Breast epithelium (tissue), 3 donors: ENCODE measurements around the gene NCAPH2.

ENCODE experiments used
- POLR2A ChIP-seq: fragments of 450-650 bp; IDR thresholded peaks from one replicate; pipeline ENCODE4 v1.6.1; 2016; ENCODE audit warnings: antibody characterized with exemption, mild to moderate bottlenecking, moderate library complexity
- TF ChIP-seq, protein P1 (sequence below), 3 donors: fragments of 450-650 bp; IDR thresholded peaks; one replicate each; pipeline ENCODE4 v1.5.1; 2016 to 2017; ENCODE audit warnings: antibody characterized with exemption in 3 of 3, mild to moderate bottlenecking in 3 of 3, moderate library complexity in 3 of 3

DNA sequence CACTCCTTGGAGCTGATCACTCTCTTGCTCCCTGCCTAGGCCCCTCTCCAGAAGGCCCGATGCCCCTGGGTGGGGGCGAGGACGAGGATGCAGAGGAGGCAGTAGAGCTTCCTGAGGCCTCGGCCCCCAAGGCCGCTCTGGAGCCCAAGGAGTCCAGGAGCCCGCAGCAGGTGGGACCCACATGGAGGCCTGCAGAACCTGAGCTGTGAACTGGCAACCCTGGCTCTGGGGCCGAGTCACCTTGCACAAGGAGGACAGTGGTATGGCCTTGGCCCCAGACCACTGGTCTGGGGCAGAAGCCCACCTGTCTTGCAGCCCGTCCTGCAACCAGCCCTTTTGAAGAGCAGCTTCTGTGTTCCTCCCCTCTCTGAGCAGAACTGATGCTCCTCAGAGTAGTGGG, 11.1 kb downstream of the NCAPH2 start:
- TF ChIP-seq, protein P1, sequence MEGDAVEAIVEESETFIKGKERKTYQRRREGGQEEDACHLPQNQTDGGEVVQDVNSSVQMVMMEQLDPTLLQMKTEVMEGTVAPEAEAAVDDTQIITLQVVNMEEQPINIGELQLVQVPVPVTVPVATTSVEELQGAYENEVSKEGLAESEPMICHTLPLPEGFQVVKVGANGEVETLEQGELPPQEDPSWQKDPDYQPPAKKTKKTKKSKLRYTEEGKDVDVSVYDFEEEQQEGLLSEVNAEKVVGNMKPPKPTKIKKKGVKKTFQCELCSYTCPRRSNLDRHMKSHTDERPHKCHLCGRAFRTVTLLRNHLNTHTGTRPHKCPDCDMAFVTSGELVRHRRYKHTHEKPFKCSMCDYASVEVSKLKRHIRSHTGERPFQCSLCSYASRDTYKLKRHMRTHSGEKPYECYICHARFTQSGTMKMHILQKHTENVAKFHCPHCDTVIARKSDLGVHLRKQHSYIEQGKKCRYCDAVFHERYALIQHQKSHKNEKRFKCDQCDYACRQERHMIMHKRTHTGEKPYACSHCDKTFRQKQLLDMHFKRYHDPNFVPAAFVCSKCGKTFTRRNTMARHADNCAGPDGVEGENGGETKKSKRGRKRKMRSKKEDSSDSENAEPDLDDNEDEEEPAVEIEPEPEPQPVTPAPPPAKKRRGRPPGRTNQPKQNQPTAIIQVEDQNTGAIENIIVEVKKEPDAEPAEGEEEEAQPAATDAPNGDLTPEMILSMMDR (IDR thresholded peaks at IDR 0.05): no peak
- no peak for TF ChIP-seq POLR2A
